Natural killer cell (primary cell): Measurements from ENCODE around the gene PRUNE2. TPM values are rescaled to one million over a fixed set of nuclear protein-coding genes. Genes with fewer than 3 reads are reported as not detected.

Experiments
- ATAC-seq, 3 donors: fragments of 150-1000 bp in 2 of 3; fragments of 200-7000 bp in 1 of 3; cut with Tn5 transposase; 1 replicate in 1 of 3; 2 replicates in 2 of 3; pipeline ENCODE4 v1.10.0; 2021; ENCODE audit warnings: mild to moderate bottlenecking in 2 of 3, moderate library complexity in 2 of 3
- DNase-seq, 2 donors: peaks; one replicate each; pipeline versions ENCODE4 v3.0.0 to v3.0.0-alpha.2; 2013 to 2021; ENCODE audit warnings: mixed read lengths in 1 of 2
- H3K27ac ChIP-seq: one replicate; pipeline ENCODE4 v1.5.1; 2013; ENCODE audit warnings: mild to moderate bottlenecking, low read length
- H3K27me3 ChIP-seq: one replicate; pipeline ENCODE4 v1.6.1; 2013; ENCODE audit warnings: low read length; ENCODE audit not compliant: control insufficient read depth, insufficient read depth
- H3K36me3 ChIP-seq: one replicate; pipeline ENCODE4 v1.6.1; 2013; ENCODE audit warnings: low read length; ENCODE audit not compliant: control insufficient read depth, insufficient read depth
- H3K4me1 ChIP-seq: one replicate; pipeline ENCODE4 v1.6.1; 2013; ENCODE audit warnings: low read length; ENCODE audit not compliant: control insufficient read depth, insufficient read depth
- H3K4me3 ChIP-seq: one replicate; pipeline ENCODE4 v1.5.1; 2013; ENCODE audit warnings: low read length
- H3K9me3 ChIP-seq: one replicate; pipeline ENCODE4 v1.6.1; 2013; ENCODE audit warnings: low read length; ENCODE audit not compliant: control insufficient read depth, insufficient read depth
- H3K27ac Mint-ChIP-seq, 2 donors: one replicate each; pipeline ENCODE4 v1.8.0; 2022; ENCODE audit warnings: mild to moderate bottlenecking in 2 of 2, mixed read lengths in 2 of 2, moderate library complexity in 1 of 2
- H3K27me3 Mint-ChIP-seq, 2 donors: one replicate each; pipeline ENCODE4 v1.8.0; 2022; ENCODE audit warnings: low read depth in 2 of 2, mixed read lengths in 2 of 2
- H3K36me3 Mint-ChIP-seq: one replicate; pipeline ENCODE4 v1.8.0; 2022; ENCODE audit warnings: mixed read lengths
- H3K4me1 Mint-ChIP-seq, 2 donors: one replicate each; pipeline ENCODE4 v1.8.0; 2022; ENCODE audit warnings: mixed read lengths in 2 of 2
- H3K4me3 Mint-ChIP-seq: one replicate; pipeline ENCODE4 v1.8.0; 2022; ENCODE audit warnings: mild to moderate bottlenecking, moderate library complexity, mixed read lengths
- H3K9me3 Mint-ChIP-seq, 2 donors: one replicate each; pipeline ENCODE4 v1.8.0; 2022; ENCODE audit warnings: mixed read lengths in 2 of 2
- CTCF ChIP-seq: fragments of 200-600 bp; IDR thresholded peaks from one replicate; pipeline ENCODE4 v1.8.0; 2022; ENCODE audit warnings: antibody characterized with exemption
- WGBS: methylation state at CpG from one replicate; pipeline ENCODE4 v1.1.7; 2013; ENCODE audit warnings: missing lambda C conversion rate; ENCODE audit not compliant: insufficient coverage; 5-methylcytosine and 5-hydroxymethylcytosine counted together
- intact Hi-C: fragments of 100-400 bp; cut with micrococcal nuclease; formaldehyde crosslinking; loops from one replicate; pipeline ENCODE4 v1.14.2; 2022
- total RNA-seq, 4 donors: library from RNA; stranded (reverse); fragments of 120-200 nt in 1 of 4; gene quantifications; one replicate each; pipeline versions ENCODE4 v1.2.3 to v1.2.4, GENCODE V29; 2013 to 2022

Gene PRUNE2
- total RNA-seq, 3 donors from 2014 or later (not counting 1 experiment from before 2014, with no cell fraction given): 0.43 to 0.45 TPM; not detected in 1

DNA sequence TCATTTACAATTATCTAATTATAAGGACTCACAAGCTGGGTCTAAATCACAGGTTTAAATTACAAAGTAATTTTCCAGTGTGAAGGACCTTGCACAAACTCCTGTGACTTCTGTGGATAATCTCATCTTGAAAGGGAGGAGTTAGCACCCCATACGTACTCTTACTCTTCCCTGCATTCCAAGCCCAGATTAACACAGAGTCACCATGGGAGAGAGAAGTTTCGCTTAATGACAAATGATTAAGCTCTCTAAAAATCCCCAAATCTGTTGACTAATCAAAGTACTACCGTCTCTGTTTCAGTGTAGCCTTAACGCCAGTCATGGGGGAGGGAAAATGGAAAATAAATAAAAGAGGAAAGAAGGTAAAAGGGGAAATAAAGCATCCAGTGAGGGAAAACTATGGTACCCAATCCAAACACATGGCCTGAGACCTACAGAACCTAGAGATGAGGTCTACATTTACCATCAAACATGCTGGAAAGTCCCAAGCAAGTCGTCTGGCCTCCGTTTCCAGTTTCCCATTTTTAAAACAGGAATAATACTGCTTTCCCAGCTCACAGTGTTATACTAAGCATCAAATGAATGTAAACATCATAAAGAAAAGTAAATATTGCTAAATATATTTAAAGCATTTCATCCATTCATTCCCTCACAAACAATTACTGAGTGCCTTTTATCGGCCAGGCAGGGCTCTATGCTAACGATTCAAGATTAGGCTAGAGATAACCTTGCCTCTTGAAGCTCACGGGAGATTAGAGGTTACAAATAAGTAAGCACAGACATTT is 78.4 kb downstream of the PRUNE2 start:
- Histone ChIP-seq H3K27me3 (no peaks in the 10 kb centered on the region), H3K9me3 (no peaks in the 10 kb centered on the region), H3K4me3 (no peak overlapping the region), H3K4me1 (no peaks in the 10 kb centered on the region), H3K27ac (no peak overlapping the region), H3K36me3 (no peaks in the 10 kb centered on the region)
- Mint-ChIP-seq H3K9me3 (peaks cover 0 to 2% of the 10 kb centered on the region in 2 donors), H3K4me3 (no peak overlapping the region), H3K27ac (no peak overlapping the region), H3K4me1 (no peaks in the 10 kb centered on the region), H3K27me3 (peaks cover 11 to 15% of the 10 kb centered on the region in 2 donors), H3K36me3 (no peaks in the 10 kb centered on the region)
- intact Hi-C loops: no loop called here
- no peak for DNase-seq
- 93% methylated on average over 7 of the region's 9 CpGs for WGBS
- no peak for ATAC-seq
- TF ChIP-seq CTCF: no peak

DNA sequence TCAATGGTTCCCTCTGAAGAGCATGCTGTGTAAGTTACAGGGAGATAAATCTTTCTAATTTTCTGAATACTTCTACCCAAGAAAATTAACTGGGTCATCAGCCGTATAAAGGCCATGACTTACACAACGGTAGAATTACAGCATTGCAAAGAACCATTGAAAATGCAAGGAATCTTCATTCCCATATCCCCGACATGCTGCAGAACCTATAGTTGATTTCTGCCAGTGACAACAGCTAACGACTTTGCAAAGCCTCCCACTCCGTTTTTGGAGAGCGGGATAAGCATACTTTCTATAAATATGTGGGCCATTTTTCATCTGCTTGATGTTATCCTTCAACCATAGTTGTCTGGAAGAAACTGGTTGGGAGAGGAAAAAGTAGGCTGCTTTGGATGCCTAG is 85.5 kb downstream of the PRUNE2 start:
- 95% methylated on average over 6 of the region's 6 CpGs for WGBS

DNA sequence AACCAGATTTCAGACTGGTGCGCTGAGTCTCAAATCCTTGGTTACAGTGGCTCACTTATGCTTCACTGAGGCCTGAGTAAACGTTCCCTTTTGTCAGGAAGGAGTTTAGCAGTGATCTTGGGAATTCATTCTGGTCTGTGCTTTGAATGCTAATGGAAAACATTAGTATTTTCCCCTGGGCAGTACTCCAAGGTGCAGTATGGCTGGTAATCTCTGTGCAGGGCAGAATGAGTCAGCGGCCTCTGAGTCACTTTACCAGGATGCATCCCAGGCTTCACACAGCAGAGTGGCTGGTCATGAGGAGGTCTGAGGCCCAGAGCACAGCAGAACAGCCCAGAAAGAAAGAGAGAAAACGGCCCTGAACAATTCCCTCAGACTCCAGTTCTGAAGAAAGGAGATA is 87.6 kb downstream of the PRUNE2 start:
- no peaks in the 10 kb centered on the region for H3K4me1 Mint-ChIP-seq
- H3K9me3 ChIP-seq: no peaks in the 10 kb centered on the region
- no peak overlapping the region for H3K4me3 Mint-ChIP-seq
- no peak for TF ChIP-seq CTCF
- H3K4me3 ChIP-seq: no peak overlapping the region
- H3K27me3 Mint-ChIP-seq: peaks cover 10 to 24% of the 10 kb centered on the region in 2 donors
- no peak for DNase-seq
- H3K27me3 ChIP-seq: no peaks in the 10 kb centered on the region
- ATAC-seq: no peak
- H3K36me3 ChIP-seq: no peaks in the 10 kb centered on the region
- H3K27ac Mint-ChIP-seq: no peak overlapping the region
- no peaks in the 10 kb centered on the region for H3K9me3 Mint-ChIP-seq
- intact Hi-C loops: no loop called here
- no peaks in the 10 kb centered on the region for H3K36me3 Mint-ChIP-seq
- whole genome bisulfite sequencing: 87% methylated on average over 4 of the region's 4 CpGs
- no peak overlapping the region for H3K27ac ChIP-seq
- no peaks in the 10 kb centered on the region for H3K4me1 ChIP-seq

More for the DNA sequence above, 85.5 kb downstream of the PRUNE2 start:
- no peaks in the 10 kb centered on the region for H3K27me3 ChIP-seq
- Mint-ChIP-seq H3K4me3 (no peak overlapping the region), H3K27me3 (peaks cover 6 to 24% of the 10 kb centered on the region in 2 donors), H3K4me1 (no peaks in the 10 kb centered on the region), H3K9me3 (no peaks in the 10 kb centered on the region), H3K27ac (no peak overlapping the region), H3K36me3 (no peaks in the 10 kb centered on the region)
- H3K4me1 ChIP-seq: no peaks in the 10 kb centered on the region
- no peaks in the 10 kb centered on the region for H3K36me3 ChIP-seq
- H3K4me3 ChIP-seq: no peak overlapping the region
- DNase-seq (no peak), ATAC-seq (no peak)
- H3K27ac ChIP-seq: no peak overlapping the region
- TF ChIP-seq CTCF: no peak
- intact Hi-C loops: no loop called here
- no peaks in the 10 kb centered on the region for H3K9me3 ChIP-seq

- no peaks in the 10 kb centered on the region for H3K9me3 Mint-ChIP-seq
- Histone ChIP-seq H3K9me3 (no peaks in the 10 kb centered on the region), H3K36me3 (no peaks in the 10 kb centered on the region), H3K27ac (no peak overlapping the region), H3K4me3 (no peak overlapping the region), H3K4me1 (no peaks in the 10 kb centered on the region), H3K27me3 (no peaks in the 10 kb centered on the region)
- no peaks in the 10 kb centered on the region for H3K4me1 Mint-ChIP-seq
- peaks cover 10 to 20% of the 10 kb centered on the region in 2 donors for H3K27me3 Mint-ChIP-seq
- H3K27ac Mint-ChIP-seq: no peak overlapping the region
- H3K36me3 Mint-ChIP-seq: no peaks in the 10 kb centered on the region
- WGBS: 100% methylated on average over 1 of the region's 1 CpG
- DNase-seq: no peak
- intact Hi-C loops: no loop called here
- ATAC-seq: no peak
- H3K4me3 Mint-ChIP-seq: no peak overlapping the region
- TF ChIP-seq CTCF: no peak
Measured at GRCh38 chr9:76817489-76817888, 88.4 kb downstream of the PRUNE2 start.
